ENCODE measurements around the gene AHCTF1. TPM values are rescaled to one million over a fixed set of nuclear protein-coding genes. Genes with fewer than 3 reads are reported as not detected.

Gene AHCTF1
- total RNA-seq, 6 experiments from 2014 or later: 10.3 to 23.4 (median 14.9) TPM

GRCh38 chr1:246907472-246907871 is 24.3 kb downstream of the AHCTF1 start:
- peaks cover 0 to 51% (median 16%) of the 10 kb centered on the region in 4 donors for H3K36me3 ChIP-seq
- ATAC-seq: peak; percentile 49 to 78 (median 64)
- WGBS (ENCODE audit: insufficient coverage, low coverage, low lambda C conversion rate, missing lambda C conversion rate): 60% methylated on average over 1 of the region's 1 CpG

GRCh38 chr1:246906833-246907232 is 24.9 kb downstream of the AHCTF1 start:
- intact Hi-C loops (cut with DNase I): no loop called here
- H3K27ac ChIP-seq: no peak overlapping the region
- H3K9me3 ChIP-seq: no peaks in the 10 kb centered on the region
- DNase-seq (no peak), ATAC-seq (no peak)
- no peak for TF ChIP-seq POLR2A (IDR thresholded peaks at IDR 0.05)
- no peak for TF ChIP-seq CTCF (IDR thresholded peaks at IDR 0.05)
- WGBS (ENCODE audit: insufficient coverage, low coverage, low lambda C conversion rate, missing lambda C conversion rate): 58% methylated on average over 1 of the region's 1 CpG
- H3K27me3 ChIP-seq: no peaks in the 10 kb centered on the region
- no peak overlapping the region for H3K4me3 ChIP-seq
- peaks cover 0 to under 1% (median 0%) of the 10 kb centered on the region in 4 donors for H3K4me1 ChIP-seq
- H3K36me3 ChIP-seq: peaks cover 0 to 52% (median 16%) of the 10 kb centered on the region in 4 donors

More at GRCh38 chr1:246907472-246907871, 24.3 kb downstream of the AHCTF1 start:
- Histone ChIP-seq H3K27me3 (no peaks in the 10 kb centered on the region), H3K4me1 (no peaks in the 10 kb centered on the region), H3K9me3 (no peaks in the 10 kb centered on the region), H3K4me3 (no peak overlapping the region), H3K27ac (no peak overlapping the region)
- intact Hi-C loops (cut with DNase I): no loop called here
- TF ChIP-seq CTCF (IDR thresholded peaks at IDR 0.05) (peak; percentile 36 to 50 (median 42)), POLR2A (IDR thresholded peaks at IDR 0.05) (no peak)
- DNase-seq: no peak

GRCh38 chr1:246901874-246902273 is 29.9 kb downstream of the AHCTF1 start:
- intact Hi-C loops (cut with DNase I): no loop called here
- no peak overlapping the region for H3K4me3 ChIP-seq
- H3K27ac ChIP-seq: no peak overlapping the region
- no peaks in the 10 kb centered on the region for H3K9me3 ChIP-seq
- peaks cover 0 to 84% (median 23%) of the 10 kb centered on the region in 4 donors for H3K36me3 ChIP-seq
- peaks cover 0 to 4% (median 0%) of the 10 kb centered on the region in 4 donors for H3K4me1 ChIP-seq
- 54% methylated on average over 5 of the region's 5 CpGs for WGBS (ENCODE audit: insufficient coverage, low coverage, low lambda C conversion rate, missing lambda C conversion rate)
- TF ChIP-seq CTCF (IDR thresholded peaks at IDR 0.05) (no peak), POLR2A (IDR thresholded peaks at IDR 0.05) (no peak)
- DNase-seq: no peak
- ATAC-seq: peak; percentile 51 to 83 (median 70)
- no peaks in the 10 kb centered on the region for H3K27me3 ChIP-seq

GRCh38 chr1:246897302-246897701 is 34.4 kb downstream of the AHCTF1 start:
- DNase-seq (no peak), ATAC-seq (no peak)
- 95% methylated on average over 4 of the region's 5 CpGs for WGBS (ENCODE audit: insufficient coverage, low coverage, low lambda C conversion rate, missing lambda C conversion rate)
- H3K36me3 ChIP-seq: peaks cover 7 to 91% (median 29%) of the 10 kb centered on the region in 4 donors
- intact Hi-C loops (cut with DNase I): no loop called here
- H3K4me1 ChIP-seq: peaks cover 0 to 4% (median 0%) of the 10 kb centered on the region in 4 donors
- no peak overlapping the region for H3K4me3 ChIP-seq
- no peak overlapping the region for H3K27ac ChIP-seq
- TF ChIP-seq POLR2A (IDR thresholded peaks at IDR 0.05) (no peak), CTCF (IDR thresholded peaks at IDR 0.05) (no peak)
- no peaks in the 10 kb centered on the region for H3K27me3 ChIP-seq
- H3K9me3 ChIP-seq: no peaks in the 10 kb centered on the region

All from right lobe of liver (tissue), 6 donors.